ENCODE data around the gene IGHMBP2. TPM values are rescaled to one million over a fixed set of nuclear protein-coding genes. Genes with fewer than 3 reads are reported as not detected.

The IGHMBP2 gene
- total and polyA plus RNA-seq, 7 donors, result 12.1 to 19.0 (median 13.6) TPM

DNA sequence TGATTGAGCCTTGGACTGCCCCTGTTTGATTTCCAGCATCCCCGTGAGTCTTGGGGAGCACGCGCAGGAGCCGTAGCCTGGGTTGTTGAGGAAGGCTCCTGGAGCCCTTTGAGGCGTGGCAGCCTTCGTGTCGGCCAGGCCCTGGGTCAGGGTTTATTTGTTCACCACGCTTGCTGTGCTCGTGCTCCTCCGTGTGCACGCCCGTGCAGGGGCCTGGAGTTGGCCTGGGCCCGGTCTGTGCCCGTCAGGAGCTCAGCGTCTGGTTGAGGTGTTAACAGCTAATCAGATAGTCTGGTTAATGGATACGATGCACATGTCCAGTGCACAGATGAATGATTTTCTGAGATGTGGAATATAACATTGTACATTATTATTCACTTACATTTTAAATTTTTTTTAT, 8.0 kb downstream of the IGHMBP2 start:
- no peak overlapping the region for H3K27ac ChIP-seq
- no peaks in the 10 kb centered on the region for H3K27me3 ChIP-seq (ENCODE audit: insufficient read depth in 3 of 3, low read length in 2 of 3)
- WGBS, 3 donors, result 94 to 96% (median 95%) methylated on average over 16 of the region's 16 CpGs
- TF ChIP-seq, protein P1, sequence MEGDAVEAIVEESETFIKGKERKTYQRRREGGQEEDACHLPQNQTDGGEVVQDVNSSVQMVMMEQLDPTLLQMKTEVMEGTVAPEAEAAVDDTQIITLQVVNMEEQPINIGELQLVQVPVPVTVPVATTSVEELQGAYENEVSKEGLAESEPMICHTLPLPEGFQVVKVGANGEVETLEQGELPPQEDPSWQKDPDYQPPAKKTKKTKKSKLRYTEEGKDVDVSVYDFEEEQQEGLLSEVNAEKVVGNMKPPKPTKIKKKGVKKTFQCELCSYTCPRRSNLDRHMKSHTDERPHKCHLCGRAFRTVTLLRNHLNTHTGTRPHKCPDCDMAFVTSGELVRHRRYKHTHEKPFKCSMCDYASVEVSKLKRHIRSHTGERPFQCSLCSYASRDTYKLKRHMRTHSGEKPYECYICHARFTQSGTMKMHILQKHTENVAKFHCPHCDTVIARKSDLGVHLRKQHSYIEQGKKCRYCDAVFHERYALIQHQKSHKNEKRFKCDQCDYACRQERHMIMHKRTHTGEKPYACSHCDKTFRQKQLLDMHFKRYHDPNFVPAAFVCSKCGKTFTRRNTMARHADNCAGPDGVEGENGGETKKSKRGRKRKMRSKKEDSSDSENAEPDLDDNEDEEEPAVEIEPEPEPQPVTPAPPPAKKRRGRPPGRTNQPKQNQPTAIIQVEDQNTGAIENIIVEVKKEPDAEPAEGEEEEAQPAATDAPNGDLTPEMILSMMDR (IDR thresholded peaks at IDR 0.05), result no peak
- H3K36me3 ChIP-seq (ENCODE audit: insufficient read depth in 1 of 2, low read depth in 1 of 2), result peaks cover 19 to 100% of the 10 kb centered on the region in 2 donors
- ATAC-seq (no peak), DNase-seq (no peak)
- H3K9me3 ChIP-seq, result no peaks in the 10 kb centered on the region
- no peaks in the 10 kb centered on the region for H3K4me1 ChIP-seq
- intact Hi-C loops (cut with DNase I), result no loop called here
- no peak overlapping the region for H3K4me3 ChIP-seq

DNA sequence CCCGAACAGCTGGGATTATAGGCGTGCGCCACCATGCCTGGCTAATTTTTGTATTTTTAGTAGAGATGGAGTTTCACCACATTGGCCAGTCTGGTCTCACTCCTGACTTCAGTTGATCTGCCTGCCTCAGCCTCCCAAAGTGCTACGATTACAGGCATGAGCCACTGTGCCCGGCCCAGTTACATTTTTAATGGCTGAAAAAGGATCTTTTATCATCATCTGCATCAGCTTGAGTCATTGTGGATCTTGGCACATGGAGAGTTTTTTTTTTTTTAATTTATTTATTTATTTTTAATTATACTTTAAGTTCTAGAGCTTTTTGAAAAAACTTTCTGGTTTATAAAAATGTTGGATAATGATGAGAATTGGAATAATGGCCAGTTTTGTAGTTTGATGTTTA, 8.6 kb downstream of the IGHMBP2 start:
- DNase-seq, result no peak
- peaks cover 19 to 99% of the 10 kb centered on the region in 2 donors for H3K36me3 ChIP-seq (ENCODE audit: insufficient read depth in 1 of 2, low read depth in 1 of 2)
- intact Hi-C loops (cut with DNase I), result no loop called here
- H3K27me3 ChIP-seq (ENCODE audit: insufficient read depth in 3 of 3, low read length in 2 of 3), result no peaks in the 10 kb centered on the region
- no peak overlapping the region for H3K4me3 ChIP-seq
- 81 to 97% (median 87%) methylated on average over 5 of the region's 5 CpGs for WGBS, 3 donors
- ATAC-seq, result no peak
- no peaks in the 10 kb centered on the region for H3K9me3 ChIP-seq
- no peaks in the 10 kb centered on the region for H3K4me1 ChIP-seq
- TF ChIP-seq, protein P1 (IDR thresholded peaks at IDR 0.05), result no peak
- no peak overlapping the region for H3K27ac ChIP-seq

DNA sequence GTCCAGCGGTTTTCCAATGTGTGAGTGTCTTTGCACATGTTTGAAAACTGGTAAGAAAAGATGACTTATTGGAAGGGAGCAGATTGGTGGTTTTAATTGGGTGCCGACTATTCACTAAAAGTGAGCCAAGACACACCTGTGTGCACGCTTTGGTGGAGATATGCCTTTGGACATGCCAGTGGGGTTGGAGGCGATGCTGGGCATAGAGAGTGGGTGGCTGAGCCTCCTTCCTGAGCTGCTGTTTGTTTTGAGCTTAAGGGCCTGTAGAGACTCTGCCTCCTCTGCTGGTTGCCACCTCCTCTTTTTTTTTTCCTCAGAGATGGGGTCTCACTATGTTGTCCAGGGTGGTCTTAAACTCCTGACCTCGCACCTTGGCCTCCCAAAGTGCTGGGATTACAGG, 9.5 kb downstream of the IGHMBP2 start:
- DNase-seq (no peak), ATAC-seq (no peak)
- Histone ChIP-seq H3K27ac (no peak overlapping the region), H3K4me1 (no peaks in the 10 kb centered on the region), H3K9me3 (no peaks in the 10 kb centered on the region), H3K27me3 (ENCODE audit: insufficient read depth in 3 of 3, low read length in 2 of 3) (no peaks in the 10 kb centered on the region), H3K4me3 (no peak overlapping the region), H3K36me3 (ENCODE audit: insufficient read depth in 1 of 2, low read depth in 1 of 2) (peaks cover 19 to 99% of the 10 kb centered on the region in 2 donors)
- WGBS, 3 donors, result 93 to 98% (median 93%) methylated on average over 5 of the region's 5 CpGs
- intact Hi-C loops (cut with DNase I), result no loop called here
- TF ChIP-seq, protein P1 (IDR thresholded peaks at IDR 0.05), result no peak

DNA sequence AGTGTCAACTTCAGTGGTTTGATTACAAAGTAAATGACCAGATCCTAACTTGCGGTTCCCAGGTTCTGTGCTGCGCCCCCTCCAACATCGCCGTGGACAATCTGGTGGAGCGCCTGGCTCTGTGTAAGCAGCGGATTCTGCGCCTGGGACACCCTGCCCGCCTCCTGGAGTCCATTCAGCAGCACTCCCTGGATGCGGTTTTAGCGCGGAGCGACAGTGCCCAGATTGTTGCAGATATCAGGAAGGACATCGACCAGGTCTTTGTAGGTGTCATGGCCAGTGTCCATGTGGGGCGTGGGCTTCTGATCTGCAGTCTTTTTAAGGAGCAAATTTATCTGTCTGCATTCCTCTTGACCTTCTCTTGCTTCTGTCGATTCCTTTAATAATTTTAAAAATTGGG, 11.1 kb downstream of the IGHMBP2 start:
- Histone ChIP-seq H3K27me3 (ENCODE audit: insufficient read depth in 3 of 3, low read length in 2 of 3) (no peaks in the 10 kb centered on the region), H3K4me1 (no peaks in the 10 kb centered on the region), H3K36me3 (ENCODE audit: insufficient read depth in 1 of 2, low read depth in 1 of 2) (peaks cover 19 to 99% of the 10 kb centered on the region in 2 donors), H3K9me3 (no peaks in the 10 kb centered on the region), H3K27ac (no peak overlapping the region), H3K4me3 (no peak overlapping the region)
- WGBS, 3 donors, result 95 to 97% (median 96%) methylated on average over 15 of the region's 15 CpGs
- TF ChIP-seq, protein P1 (IDR thresholded peaks at IDR 0.05), result no peak
- ATAC-seq (no peak), DNase-seq (no peak)
- intact Hi-C loops (cut with DNase I), result no loop called here

DNA sequence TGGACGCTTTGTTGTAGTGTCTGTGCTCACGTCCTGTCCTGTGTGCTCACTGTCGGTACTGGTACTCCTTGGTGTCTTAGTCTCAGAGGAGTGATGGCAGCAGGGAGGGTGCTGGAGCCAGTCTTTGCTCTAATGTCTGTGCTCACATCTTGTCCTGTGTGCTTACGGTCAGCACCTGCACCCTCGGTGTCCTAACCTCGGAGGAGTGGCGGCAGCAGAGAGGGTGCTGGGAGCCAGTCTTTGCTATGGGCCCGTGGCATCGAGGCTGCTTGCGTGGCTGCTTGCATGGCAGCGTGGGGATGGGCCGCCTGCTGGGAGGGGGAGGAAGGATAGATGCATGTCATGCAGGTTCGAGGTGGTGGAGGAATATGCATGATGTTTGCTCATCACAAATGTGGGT, 12.7 kb downstream of the IGHMBP2 start:
- ATAC-seq, result no peak
- TF ChIP-seq, protein P1 (IDR thresholded peaks at IDR 0.05), result no peak
- intact Hi-C loops (cut with DNase I), result no loop called here

More for the DNA sequence above, 12.7 kb downstream of the IGHMBP2 start:
- Histone ChIP-seq H3K9me3 (no peaks in the 10 kb centered on the region), H3K4me1 (no peaks in the 10 kb centered on the region), H3K27me3 (ENCODE audit: insufficient read depth in 3 of 3, low read length in 2 of 3) (no peaks in the 10 kb centered on the region), H3K36me3 (ENCODE audit: insufficient read depth in 1 of 2, low read depth in 1 of 2) (peaks cover 8 to 99% of the 10 kb centered on the region in 2 donors), H3K4me3 (no peak overlapping the region), H3K27ac (no peak overlapping the region)
- no peak for DNase-seq
- 87 to 92% (median 90%) methylated on average over 13 of the region's 13 CpGs for WGBS, 3 donors
